ENCODE measurements around the gene METTL6. TPM values are rescaled to one million over a fixed set of nuclear protein-coding genes. Genes with fewer than 3 reads are reported as not detected.

METTL6 gene
- total RNA-seq, 1 experiment from 2014 or later, result 25.6 TPM

DNA sequence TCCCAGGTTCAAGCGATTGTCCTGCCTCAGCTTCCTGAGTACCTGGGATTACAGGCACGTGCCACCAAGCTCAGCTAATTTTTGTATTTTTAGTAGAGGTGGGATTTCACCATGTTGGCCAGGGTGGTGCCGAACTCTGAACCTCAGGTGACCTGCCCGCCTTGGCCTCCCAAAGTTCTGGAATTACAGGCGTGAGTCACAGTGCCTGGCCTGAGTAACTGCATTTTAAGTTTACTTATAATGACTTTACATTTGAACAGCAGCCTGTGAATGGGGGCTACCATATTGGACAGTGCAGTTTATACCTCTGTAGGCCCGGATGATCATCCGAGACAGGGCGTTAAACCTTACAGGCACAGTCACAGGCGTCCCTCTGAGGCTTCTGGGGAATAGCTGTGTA is 24.8 kb upstream of the METTL6 start:
- Histone ChIP-seq H3K27ac (ENCODE audit: insufficient read length, low read depth, low read length) (no peak overlapping the region), H3K9me3 (ENCODE audit: control insufficient read depth, low read depth, low read length) (no peaks in the 10 kb centered on the region), H3T11ph (ENCODE audit: low read length) (no peak overlapping the region), H2BK15ac (ENCODE audit: low read depth, low read length) (no peak overlapping the region), H4K8ac (replicated peaks; ENCODE audit: insufficient read length, low read depth, low read length) (no peak overlapping the region), H3K9ac (ENCODE audit: extremely low read depth, insufficient read length, low read length) (no peak overlapping the region), H2BK5ac (ENCODE audit: insufficient read length, low read length) (no peak overlapping the region), H3K79me1 (ENCODE audit: insufficient read depth, low read depth, low read length, poor library complexity, severe bottlenecking) (no peaks in the 10 kb centered on the region), H2AFZ (ENCODE audit: low read length) (no peak overlapping the region), H3K23ac (ENCODE audit: insufficient read length, low read depth, low read length) (no peak overlapping the region), H3K14ac (ENCODE audit: insufficient read depth, low read length) (no peak overlapping the region), H3K18ac (ENCODE audit: insufficient read length, low read depth, low read length) (no peak overlapping the region), H4K20me1 (ENCODE audit: control insufficient read depth, insufficient read depth, insufficient read length) (no peaks in the 10 kb centered on the region), H3K4me1 (ENCODE audit: insufficient read depth, low read length) (no peaks in the 10 kb centered on the region), H3K4me2 (ENCODE audit: insufficient read depth, insufficient read length, low read length) (no peak overlapping the region), H2AK5ac (ENCODE audit: insufficient read length, low read length) (no peak overlapping the region), H4K91ac (ENCODE audit: insufficient read length, low read depth, low read length) (no peak overlapping the region), H2BK120ac (ENCODE audit: low read depth, low read length, poor library complexity, severe bottlenecking) (no peak overlapping the region), H3K4ac (ENCODE audit: low read depth, low read length) (no peak overlapping the region), H2BK20ac (ENCODE audit: low read depth, low read length, poor library complexity, severe bottlenecking) (no peak overlapping the region), H4K5ac (ENCODE audit: insufficient read length, low read depth, low read length) (no peak overlapping the region), H3K79me2 (ENCODE audit: insufficient read depth, low read length) (no peaks in the 10 kb centered on the region), H2BK12ac (ENCODE audit: insufficient read length, low read depth, low read length) (no peak overlapping the region), H3K27me3 (ENCODE audit: insufficient read depth, low read length) (no peaks in the 10 kb centered on the region), H3K56ac (ENCODE audit: insufficient read length, low read depth, low read length) (no peak overlapping the region), H3K23me2 (ENCODE audit: insufficient read length, low read depth, low read length, poor library complexity, severe bottlenecking) (no peaks in the 10 kb centered on the region)
- Mint-ChIP-seq H3K4me1 (peaks cover 3% of the 10 kb centered on the region in 2 experiments; a peak in 1 of 4 replicates), H3K4me3 (no peak overlapping the region), H3K9me3 (no peaks in the 10 kb centered on the region), H3K27me3 (ENCODE audit: low read depth) (no peaks in the 10 kb centered on the region; the same call in 1 of the 2 replicates), H3K36me3 (ENCODE audit: insufficient read depth in 1 of 3, low read depth in 3 of 3) (no peaks in the 10 kb centered on the region), H3K27ac (no peak overlapping the region)
- DNase-seq, result no peak
- no CpG with 5 or more reads among the region's 9 CpGs for WGBS (ENCODE audit: extremely low coverage, insufficient read length, low lambda C conversion rate)
- TF ChIP-seq, protein P1, sequence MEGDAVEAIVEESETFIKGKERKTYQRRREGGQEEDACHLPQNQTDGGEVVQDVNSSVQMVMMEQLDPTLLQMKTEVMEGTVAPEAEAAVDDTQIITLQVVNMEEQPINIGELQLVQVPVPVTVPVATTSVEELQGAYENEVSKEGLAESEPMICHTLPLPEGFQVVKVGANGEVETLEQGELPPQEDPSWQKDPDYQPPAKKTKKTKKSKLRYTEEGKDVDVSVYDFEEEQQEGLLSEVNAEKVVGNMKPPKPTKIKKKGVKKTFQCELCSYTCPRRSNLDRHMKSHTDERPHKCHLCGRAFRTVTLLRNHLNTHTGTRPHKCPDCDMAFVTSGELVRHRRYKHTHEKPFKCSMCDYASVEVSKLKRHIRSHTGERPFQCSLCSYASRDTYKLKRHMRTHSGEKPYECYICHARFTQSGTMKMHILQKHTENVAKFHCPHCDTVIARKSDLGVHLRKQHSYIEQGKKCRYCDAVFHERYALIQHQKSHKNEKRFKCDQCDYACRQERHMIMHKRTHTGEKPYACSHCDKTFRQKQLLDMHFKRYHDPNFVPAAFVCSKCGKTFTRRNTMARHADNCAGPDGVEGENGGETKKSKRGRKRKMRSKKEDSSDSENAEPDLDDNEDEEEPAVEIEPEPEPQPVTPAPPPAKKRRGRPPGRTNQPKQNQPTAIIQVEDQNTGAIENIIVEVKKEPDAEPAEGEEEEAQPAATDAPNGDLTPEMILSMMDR (conservative IDR thresholded peaks at IDR 0.05), result no peak
